ENCODE results near the gene SEC14L6. TPM values are rescaled to one million over a fixed set of nuclear protein-coding genes. Genes with fewer than 3 reads are reported as not detected.
A peak's percentile ranks its signal among the peaks of the same experiment; 100 is the strongest.

SEC14L6 gene
- total and polyA plus RNA-seq, 9 of the 15 experiments (the other 6 are each of a cell fraction or from before 2014, with no cell fraction given): 0.29 to 6.1 (median 1.9) TPM

DNA sequence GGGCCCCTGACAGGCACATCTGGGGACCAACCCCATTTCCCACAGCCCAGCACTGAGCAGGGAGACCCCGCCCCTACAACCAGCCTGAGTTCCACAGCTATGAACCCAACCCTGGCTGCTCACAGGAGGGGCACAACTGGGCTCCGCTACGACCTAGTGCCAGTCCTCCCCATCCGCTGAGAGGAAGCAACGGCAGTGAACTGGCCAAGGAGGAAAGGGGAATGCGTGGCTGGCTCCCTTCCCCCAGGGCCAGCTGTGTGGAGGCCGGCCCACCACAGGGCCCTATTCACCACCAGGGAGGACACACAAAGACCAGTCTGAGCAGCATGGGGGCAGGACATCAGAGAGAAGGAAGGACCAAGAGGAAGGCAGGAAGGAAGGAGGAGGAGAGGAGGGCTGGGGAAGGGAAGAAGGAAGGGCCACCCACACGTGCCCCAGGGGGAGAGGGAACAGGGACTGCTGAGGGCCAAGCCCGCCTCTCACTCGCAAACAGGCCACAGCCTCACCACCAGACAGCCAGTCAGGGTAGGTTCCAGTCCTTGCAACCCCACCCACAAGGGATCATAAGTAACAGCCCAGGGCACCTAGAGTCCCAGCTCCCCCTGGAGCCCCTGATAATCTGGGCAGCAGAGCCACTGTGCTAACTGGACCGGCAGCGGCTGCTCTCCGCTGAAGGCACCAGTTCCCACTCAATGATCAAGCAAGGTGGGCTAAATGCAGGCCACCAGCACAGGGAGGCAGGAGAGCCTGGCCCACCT lies 36.4 kb upstream of the SEC14L6 start:
- intact Hi-C loops (cut with micrococcal nuclease) (no loop called here), in situ Hi-C loops (cut with MboI) (no loop called here)
- Histone ChIP-seq H3K4me2 (ENCODE audit: insufficient read depth, low read length) (no peak overlapping the region), H3K27ac (ENCODE audit: extremely low read depth, low read depth, low read length) (no peak overlapping the region), H3K4me1 (replicated peaks in 1 of 2; ENCODE audit: control insufficient read depth in 2 of 2, insufficient read depth in 2 of 2, low read length in 2 of 2) (no peaks in the 10 kb centered on the region; a peak in 1 of 5 replicates), H3K27me3 (ENCODE audit: control insufficient read depth in 2 of 2, insufficient read depth in 2 of 2, low read length in 2 of 2) (no peaks in the 10 kb centered on the region), H4K20me1 (replicated peaks; ENCODE audit: control insufficient read depth, insufficient read depth, low read length) (no peaks in the 10 kb centered on the region), H3K79me2 (ENCODE audit: control insufficient read depth, insufficient read depth, low read length) (no peaks in the 10 kb centered on the region; the same call in 2 of the 3 replicates), H3K9me1 (ENCODE audit: control insufficient read depth, insufficient read depth, low read length) (no peaks in the 10 kb centered on the region), H3K36me3 (ENCODE audit: control insufficient read depth, insufficient read depth, low read length) (peaks cover 98% of the 10 kb centered on the region; the same call in 2 of the 3 replicates), H3K9me3 (replicated peaks; ENCODE audit: control insufficient read depth, insufficient read depth, low read depth, low read length) (no peaks in the 10 kb centered on the region), H3K4me3 (no peak overlapping the region), H2AFZ (ENCODE audit: low read depth, low read length) (no peak overlapping the region), H3K9ac (ENCODE audit: insufficient read depth in 1 of 2, low read depth in 2 of 2, low read length in 2 of 2) (no peak overlapping the region; a peak in 1 of 4 replicates)
- WGBS (ENCODE audit: insufficient coverage, low coverage, missing lambda C conversion rate): 89% methylated on average over 5 of the region's 13 CpGs
- no TSS peak for BruUV-seq (replicated peaks)
- TF ChIP-seq RBFOX2 (IDR thresholded peaks at IDR 0.05; ENCODE audit: low read depth, low read length) (peak; percentile 45; the same call in 1 of the 2 replicates), MLX (CRISPR knock-in tag; conservative IDR thresholded peaks at IDR 0.05) (no peak), POLR2G (IDR thresholded peaks at IDR 0.05; ENCODE audit: low read depth, low read length) (0 out of 2 replicates have a peak, but pooled peaks have one; percentile 18)
- ChIA-PET POLR2A (interaction anchor here (0.7 to 1.1 kb wide), 3 partner anchors 10 to 98 kb away, joined by 3 to 4 read pairs (median 4); no protein-coding TSS in a partner anchor), CTCF (ENCODE audit: low intra/inter-chr PET ratio) (no interaction called here)
- DNase-seq (ENCODE audit: extremely low read depth in 1 of 4, low spot score in 3 of 4) (no peak), ATAC-seq (no peak), FAIRE-seq (no peak)
